VCaP (cell line): Measurements from ENCODE around the gene RAB12.

ENCODE experiments used
- H3K27ac ChIP-seq: fragments of 450-650 bp; 2 replicates; pipeline ENCODE4 v1.5.1; 2017
- TF ChIP-seq, protein P1 (sequence below): fragments of 450-650 bp; conservative IDR thresholded peaks from 2 replicates; pipeline ENCODE4 v1.5.1; 2017; ENCODE audit warnings: mild to moderate bottlenecking, moderate library complexity

RAB12 gene

DNA sequence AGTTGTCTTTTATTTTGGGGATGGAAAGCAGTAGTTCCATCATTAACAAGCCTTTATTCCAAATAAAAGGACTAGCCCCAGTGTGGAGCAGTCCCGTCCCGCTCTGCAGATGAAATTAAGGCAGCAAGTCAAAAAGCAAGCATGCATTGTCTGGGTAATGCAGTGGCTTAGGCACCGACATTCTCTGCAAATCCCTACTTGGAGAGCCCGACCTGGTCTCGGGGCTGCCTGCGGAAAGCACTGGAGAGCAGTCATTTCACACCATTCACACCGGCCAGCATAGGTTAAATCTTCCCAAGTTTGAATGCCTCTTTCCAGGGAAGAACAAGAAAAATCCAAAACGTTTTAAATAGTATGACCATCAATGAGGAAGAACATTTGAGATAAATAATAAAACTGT is 24.4 kb upstream of the RAB12 start:
- TF ChIP-seq, protein P1, sequence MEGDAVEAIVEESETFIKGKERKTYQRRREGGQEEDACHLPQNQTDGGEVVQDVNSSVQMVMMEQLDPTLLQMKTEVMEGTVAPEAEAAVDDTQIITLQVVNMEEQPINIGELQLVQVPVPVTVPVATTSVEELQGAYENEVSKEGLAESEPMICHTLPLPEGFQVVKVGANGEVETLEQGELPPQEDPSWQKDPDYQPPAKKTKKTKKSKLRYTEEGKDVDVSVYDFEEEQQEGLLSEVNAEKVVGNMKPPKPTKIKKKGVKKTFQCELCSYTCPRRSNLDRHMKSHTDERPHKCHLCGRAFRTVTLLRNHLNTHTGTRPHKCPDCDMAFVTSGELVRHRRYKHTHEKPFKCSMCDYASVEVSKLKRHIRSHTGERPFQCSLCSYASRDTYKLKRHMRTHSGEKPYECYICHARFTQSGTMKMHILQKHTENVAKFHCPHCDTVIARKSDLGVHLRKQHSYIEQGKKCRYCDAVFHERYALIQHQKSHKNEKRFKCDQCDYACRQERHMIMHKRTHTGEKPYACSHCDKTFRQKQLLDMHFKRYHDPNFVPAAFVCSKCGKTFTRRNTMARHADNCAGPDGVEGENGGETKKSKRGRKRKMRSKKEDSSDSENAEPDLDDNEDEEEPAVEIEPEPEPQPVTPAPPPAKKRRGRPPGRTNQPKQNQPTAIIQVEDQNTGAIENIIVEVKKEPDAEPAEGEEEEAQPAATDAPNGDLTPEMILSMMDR: no peak
- no peak overlapping the region for H3K27ac ChIP-seq

DNA sequence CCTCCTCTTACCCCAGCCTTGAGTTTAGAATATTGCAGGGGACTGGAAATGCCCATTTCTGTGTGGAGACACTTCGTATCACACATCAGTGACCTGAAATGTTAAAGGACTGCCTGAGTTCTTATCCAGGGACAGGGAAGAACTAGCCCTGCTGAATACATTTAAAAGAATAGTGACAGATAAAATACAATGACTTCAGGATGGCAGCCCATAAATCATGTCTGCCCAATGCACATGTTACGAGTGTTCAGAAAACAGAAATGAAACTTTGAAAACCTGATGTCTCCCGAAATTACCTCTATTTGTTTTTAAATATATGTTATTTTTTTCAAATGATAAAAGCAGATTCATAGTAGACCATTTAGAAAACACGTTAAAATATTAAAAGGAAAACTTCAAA is 22.3 kb upstream of the RAB12 start:
- no peak overlapping the region for H3K27ac ChIP-seq
- TF ChIP-seq, protein P1: no peak

GRCh38 chr18:8595445-8595844 is 13.8 kb upstream of the RAB12 start:
- H3K27ac ChIP-seq: no peak overlapping the region
- TF ChIP-seq, protein P1: no peak

DNA sequence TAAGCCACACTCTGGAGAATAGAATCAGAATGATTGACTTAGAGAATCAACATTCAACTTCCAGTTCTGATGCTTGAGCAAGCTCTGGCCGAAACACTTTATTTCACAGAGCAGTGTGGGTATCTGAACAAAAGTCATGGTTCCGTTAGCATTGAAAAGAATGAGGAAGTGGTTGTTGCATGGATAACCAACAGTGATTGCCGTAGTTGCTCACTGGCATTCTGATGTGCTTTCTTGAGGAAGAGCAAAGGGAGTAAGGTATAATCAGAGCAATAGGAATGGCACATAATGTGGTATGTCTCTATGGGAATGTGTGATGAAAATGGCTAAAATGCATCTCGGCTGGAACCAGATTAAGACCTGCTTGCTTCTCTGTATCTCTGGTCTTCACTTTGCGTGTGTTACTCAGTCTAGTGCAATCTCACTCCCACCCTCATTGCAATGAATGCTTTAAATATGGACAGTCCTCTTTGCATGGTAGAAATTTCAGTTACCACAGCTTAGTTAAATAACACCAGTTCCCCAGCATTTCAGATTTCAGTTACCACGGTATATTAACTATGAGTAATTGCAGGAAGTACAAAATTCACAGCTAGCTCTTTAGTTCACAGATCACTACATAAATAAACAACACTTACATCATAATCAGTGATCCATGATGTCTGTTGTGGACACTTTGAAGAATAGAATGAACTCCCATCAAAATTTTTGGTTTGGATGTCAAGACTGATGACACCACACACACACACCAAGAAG is 7.8 kb upstream of the RAB12 start:
- H3K27ac ChIP-seq: no peak overlapping the region
- TF ChIP-seq, protein P1: no peak

DNA sequence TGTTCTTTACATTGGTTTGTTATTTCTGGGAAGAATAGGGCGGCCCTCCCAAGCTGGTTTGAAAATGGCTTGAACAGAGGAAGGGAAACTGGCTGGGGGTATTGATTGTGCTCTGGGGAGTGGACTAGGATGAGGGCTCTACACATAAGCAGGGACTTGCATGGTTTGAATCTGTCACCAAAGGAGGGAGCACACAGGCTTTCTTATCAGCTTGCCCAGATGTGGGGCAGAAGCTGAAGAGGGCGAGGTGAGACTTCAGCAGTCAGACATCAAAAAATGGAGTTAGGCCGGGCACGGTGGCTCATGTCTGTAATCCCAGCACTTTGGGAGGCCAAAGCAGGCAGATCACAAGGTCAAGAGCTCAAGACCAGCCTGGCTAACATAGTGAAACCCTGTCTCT is 7.2 kb upstream of the RAB12 start:
- TF ChIP-seq, protein P1: no peak
- H3K27ac ChIP-seq: no peak overlapping the region

DNA sequence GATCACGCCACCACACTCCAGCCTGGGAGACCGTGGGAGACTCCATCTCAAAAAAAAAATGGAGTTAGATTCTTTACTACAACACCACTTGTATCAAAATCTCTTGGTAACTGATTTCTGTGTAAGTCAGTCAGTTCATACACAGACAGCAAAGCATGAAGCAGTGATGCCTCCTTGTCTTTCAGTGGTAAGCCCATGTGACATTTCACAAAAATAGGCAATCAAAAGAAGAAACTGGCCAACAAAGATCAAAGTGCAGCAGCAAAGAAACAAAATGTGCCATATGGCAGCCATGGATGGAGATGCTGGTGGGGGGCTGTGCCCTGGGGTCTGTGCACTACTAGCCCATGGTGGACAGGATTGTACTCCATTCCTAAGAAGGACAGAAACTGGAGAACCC is 6.7 kb upstream of the RAB12 start:
- TF ChIP-seq, protein P1: no peak
- no peak overlapping the region for H3K27ac ChIP-seq

- TF ChIP-seq, protein P1: no peak
- no peak overlapping the region for H3K27ac ChIP-seq
Observed at GRCh38 chr18:8603663-8604520, 5.3 kb upstream of the RAB12 start.
